Colonic mucosa (tissue), 4 donors: Measurements from ENCODE around the gene MOCS1. TPM values are rescaled to one million over a fixed set of nuclear protein-coding genes. Genes with fewer than 3 reads are reported as not detected.

Source experiments
- DNase-seq: peaks from one replicate; pipeline ENCODE4 v3.0.0-alpha.2; 2020
- H3K27ac ChIP-seq: fragments of 200-600 bp; one replicate; pipeline ENCODE4 v1.8.0; 2021
- H3K27me3 ChIP-seq: fragments of 200-600 bp; one replicate; pipeline ENCODE4 v1.8.0; 2021
- H3K36me3 ChIP-seq: fragments of 200-600 bp; one replicate; pipeline ENCODE4 v1.8.0; 2021
- H3K4me1 ChIP-seq: fragments of 200-600 bp; one replicate; pipeline ENCODE4 v1.8.0; 2021; ENCODE audit warnings: mild to moderate bottlenecking
- H3K4me3 ChIP-seq: fragments of 200-600 bp; one replicate; pipeline ENCODE4 v1.8.0; 2021
- H3K9ac ChIP-seq, 2 donors: one replicate each; pipeline ENCODE4 v1.7.0; 2013; ENCODE audit warnings: control low read depth in 2 of 2, low read depth in 2 of 2, low read length in 2 of 2
- H3K9me3 ChIP-seq: fragments of 200-600 bp; one replicate; pipeline ENCODE4 v1.8.0; 2021
- CTCF ChIP-seq: fragments of 200-600 bp; IDR thresholded peaks from one replicate; pipeline ENCODE4 v1.8.0; 2022; ENCODE audit warnings: antibody characterized with exemption, mild to moderate bottlenecking
- intact Hi-C: fragments of 100-400 bp; cut with DNase I; formaldehyde crosslinking; loops from one replicate; pipeline ENCODE4 v1.14.1; 2022
- total RNA-seq, 2 donors: library from RNA; stranded (reverse); fragmentation: NEBNext Ultra II Directional in 1 of 2; extraction: Animal tissue kit (Norgen Biotek cat#: 25700) in 1 of 2; gene quantifications; one replicate each; pipeline ENCODE4 v1.2.1, GENCODE V29; 2021
- donor health status: healthy.
- donor health status: DM: no; HTN: no; CAD: no.
- donor health status: DM: no; HTN: no; CAD: no.

The MOCS1 gene
- total RNA-seq, 2 donors from 2014 or later: 9.6 to 15.7 TPM

GRCh38 chr6:39933669-39934130 lies 562 bp downstream of the MOCS1 start:
- no peak for TF ChIP-seq CTCF
- H3K4me1 ChIP-seq: no peaks in the 10 kb centered on the region
- DNase-seq: peak; percentile 33
- peak overlapping the region; percentile 38 to 83 for H3K9ac ChIP-seq
- intact Hi-C loops: no loop called here
- H3K27me3 ChIP-seq: no peaks in the 10 kb centered on the region
- H3K9me3 ChIP-seq: no peaks in the 10 kb centered on the region
- H3K36me3 ChIP-seq: no peaks in the 10 kb centered on the region
- H3K27ac ChIP-seq: peak overlapping the region; percentile 23
- H3K4me3 ChIP-seq: peak overlapping the region; percentile 84

- no peak overlapping the region for H3K27ac ChIP-seq
- intact Hi-C loops: no loop called here
- no peaks in the 10 kb centered on the region for H3K9me3 ChIP-seq
- DNase-seq: no peak
- no peak overlapping the region for H3K4me3 ChIP-seq
- H3K27me3 ChIP-seq: no peaks in the 10 kb centered on the region
- peak overlapping the region in 1 of 2 donors; percentile 21 for H3K9ac ChIP-seq
- no peaks in the 10 kb centered on the region for H3K4me1 ChIP-seq
- no peak for TF ChIP-seq CTCF
- no peaks in the 10 kb centered on the region for H3K36me3 ChIP-seq
Observed at GRCh38 chr6:39932386-39932910, 1.8 kb downstream of the MOCS1 start.

- Histone ChIP-seq H3K9ac (peak overlapping the region in 1 of 2 donors; percentile 19), H3K27me3 (no peaks in the 10 kb centered on the region), H3K27ac (no peak overlapping the region), H3K4me1 (no peaks in the 10 kb centered on the region), H3K36me3 (no peaks in the 10 kb centered on the region), H3K9me3 (no peaks in the 10 kb centered on the region), H3K4me3 (no peak overlapping the region)
- DNase-seq: no peak
- intact Hi-C loops: no loop called here
- TF ChIP-seq CTCF: no peak
Observed at GRCh38 chr6:39931607-39932006, 2.7 kb downstream of the MOCS1 start.

- intact Hi-C loops: no loop called here
- Histone ChIP-seq H3K27me3 (no peaks in the 10 kb centered on the region), H3K4me1 (no peaks in the 10 kb centered on the region), H3K36me3 (no peaks in the 10 kb centered on the region), H3K4me3 (no peak overlapping the region), H3K9me3 (no peaks in the 10 kb centered on the region), H3K9ac (no peak overlapping the region), H3K27ac (no peak overlapping the region)
- no peak for TF ChIP-seq CTCF
- DNase-seq: no peak
Observed at GRCh38 chr6:39930540-39930939, 3.7 kb downstream of the MOCS1 start.

- Histone ChIP-seq H3K4me1 (no peaks in the 10 kb centered on the region), H3K27ac (no peak overlapping the region), H3K9me3 (no peaks in the 10 kb centered on the region), H3K4me3 (no peak overlapping the region), H3K27me3 (no peaks in the 10 kb centered on the region), H3K36me3 (no peaks in the 10 kb centered on the region), H3K9ac (no peak overlapping the region)
- no peak for DNase-seq
- intact Hi-C loops: no loop called here
- TF ChIP-seq CTCF: no peak
Observed at GRCh38 chr6:39929733-39930461, 4.4 kb downstream of the MOCS1 start.
